Vagina (tissue), 2 donors: Measurements from ENCODE around the gene ADAMTS13. TPM values are rescaled to one million over a fixed set of nuclear protein-coding genes. Genes with fewer than 3 reads are reported as not detected.
"Not testable (repeated sequence)": the region's sequence is repeated elsewhere in the genome, so short reads cannot be mapped to it uniquely, and the experiment has no call there.

Experiments used
- DNase-seq, 2 donors: peaks; one replicate each; pipeline ENCODE4 v3.0.0-alpha.2; 2017; ENCODE audit errors: extremely low spot score in 2 of 2
- H3K27ac ChIP-seq: fragments of 200-600 bp; sonication (generic); one replicate; pipeline ENCODE4 v1.5.1; 2019
- H3K27me3 ChIP-seq: fragments of 200-600 bp; sonication (generic); one replicate; pipeline ENCODE4 v1.5.1; 2019
- H3K36me3 ChIP-seq, 2 donors: fragments of 200-600 bp; sonication (generic); one replicate each; pipeline ENCODE4 v1.5.1; 2017 to 2019
- H3K4me1 ChIP-seq: fragments of 200-600 bp; sonication (generic); one replicate; pipeline ENCODE4 v1.5.1; 2019
- H3K4me3 ChIP-seq, 2 donors: fragments of 200-600 bp; sonication (generic); 1 replicate in 1 of 2; 2 replicates in 1 of 2; pipeline ENCODE4 v1.5.1; 2016 to 2019
- H3K9me3 ChIP-seq: fragments of 200-600 bp; sonication (generic); one replicate; pipeline ENCODE4 v1.5.1; 2019
- CTCF ChIP-seq, 3 experiments: fragments of 450-650 bp in 2 of 3; fragments of 200-600 bp in 1 of 3; sonication (generic) in 1 of 3; IDR thresholded peaks; one replicate each; pipeline ENCODE4 v1.5.1; 2017 to 2019; ENCODE audit warnings: antibody characterized with exemption in 3 of 3, mild to moderate bottlenecking in 2 of 3, moderate library complexity in 2 of 3
- POLR2A ChIP-seq, 2 donors: fragments of 450-650 bp; IDR thresholded peaks; one replicate each; pipeline ENCODE4 v1.6.1; 2017; ENCODE audit warnings: antibody characterized with exemption in 2 of 2, mild to moderate bottlenecking in 2 of 2, moderate library complexity in 2 of 2
- POLR2AphosphoS5 ChIP-seq, 2 donors: sonication (generic); formaldehyde crosslinking; IDR thresholded peaks; one replicate each; pipeline ENCODE4 v1.9.0; 2017; ENCODE audit warnings: antibody characterized with exemption in 2 of 2, mild to moderate bottlenecking in 2 of 2, low read depth in 1 of 2; ENCODE audit not compliant: insufficient read depth in 1 of 2
- intact Hi-C: fragments of 100-400 bp; cut with DNase I; formaldehyde crosslinking; loops from one replicate; pipeline ENCODE4 v1.15.1; 2023
- total RNA-seq: library from RNA; depleted of rRNA; stranded (reverse); fragments of >200 nt; gene quantifications from one replicate; pipeline ENCODE4 v1.2.3, GENCODE V29; 2016

ADAMTS13 gene
- total RNA-seq, 1 donor from 2014 or later = 2.0 TPM

DNA sequence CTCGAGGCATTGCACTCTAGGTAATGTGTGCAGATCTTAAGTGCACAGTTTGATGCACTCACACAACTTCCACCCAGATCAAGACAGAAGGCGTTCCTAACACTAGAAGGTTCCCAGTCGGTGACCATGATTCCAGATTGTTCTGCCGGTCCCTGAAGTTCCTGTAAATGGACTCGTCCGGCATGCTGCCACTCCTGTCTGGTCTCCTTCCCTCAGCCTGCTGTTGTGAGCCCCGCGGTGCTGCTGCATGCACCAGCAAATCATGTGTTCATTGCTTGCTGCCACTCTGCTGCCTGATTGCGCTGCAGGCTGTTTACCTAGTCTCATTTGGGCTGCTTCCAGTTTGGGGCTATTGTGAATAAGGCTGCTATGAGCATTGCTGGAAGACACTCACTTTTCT lies 34.5 kb upstream of the ADAMTS13 start:
- Histone ChIP-seq H3K4me1 (no peaks in the 10 kb centered on the region), H3K27me3 (no peaks in the 10 kb centered on the region), H3K9me3 (no peaks in the 10 kb centered on the region), H3K4me3 (no peak overlapping the region), H3K27ac (no peak overlapping the region), H3K36me3 (no peaks in the 10 kb centered on the region)
- DNase-seq = no peak
- no peak for TF ChIP-seq CTCF (IDR thresholded peaks at IDR 0.05)
- TF ChIP-seq POLR2A (IDR thresholded peaks at IDR 0.05) = no peak
- no peak for TF ChIP-seq POLR2AphosphoS5 (IDR thresholded peaks at IDR 0.05; ENCODE audit: insufficient read depth in 1 of 2, low read depth in 1 of 2)
- intact Hi-C loops = no loop called here

GRCh38 chr9:133389025-133389557 lies 33.1 kb upstream of the ADAMTS13 start:
- H3K27ac ChIP-seq = no peak overlapping the region
- TF ChIP-seq CTCF (IDR thresholded peaks at IDR 0.05) (no peak), POLR2AphosphoS5 (IDR thresholded peaks at IDR 0.05; ENCODE audit: insufficient read depth in 1 of 2, low read depth in 1 of 2) (no peak), POLR2A (IDR thresholded peaks at IDR 0.05) (no peak)
- H3K27me3 ChIP-seq = no peaks in the 10 kb centered on the region
- no peak for DNase-seq
- intact Hi-C loops = no loop called here
- H3K9me3 ChIP-seq = no peaks in the 10 kb centered on the region
- no peaks in the 10 kb centered on the region for H3K4me1 ChIP-seq
- no peak overlapping the region for H3K4me3 ChIP-seq
- no peaks in the 10 kb centered on the region for H3K36me3 ChIP-seq

DNA sequence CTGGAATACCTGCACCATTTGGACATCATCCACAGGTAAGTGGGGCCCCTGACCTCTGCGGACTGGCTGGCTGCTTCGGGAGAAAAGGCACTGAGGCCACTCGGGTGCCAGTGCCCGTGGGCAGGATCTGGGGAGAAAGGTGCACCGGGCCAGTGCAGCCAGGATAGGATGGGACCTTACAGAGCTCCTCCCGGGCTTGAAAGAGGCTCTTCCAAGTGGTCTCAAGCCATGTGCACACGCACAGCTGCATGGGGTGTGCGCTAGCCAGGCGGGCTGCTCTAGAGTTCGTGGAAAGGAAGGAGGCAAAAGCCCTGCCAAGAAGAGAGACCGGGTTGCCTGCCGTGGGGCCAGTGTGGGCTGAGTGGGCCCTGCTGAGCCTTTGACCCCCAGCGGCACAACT lies 32.6 kb upstream of the ADAMTS13 start:
- no peaks in the 10 kb centered on the region for H3K4me1 ChIP-seq
- no peaks in the 10 kb centered on the region for H3K27me3 ChIP-seq
- H3K36me3 ChIP-seq = no peaks in the 10 kb centered on the region
- intact Hi-C loops = no loop called here
- H3K9me3 ChIP-seq = no peaks in the 10 kb centered on the region
- TF ChIP-seq CTCF (IDR thresholded peaks at IDR 0.05) (no peak), POLR2A (IDR thresholded peaks at IDR 0.05) (no peak), POLR2AphosphoS5 (IDR thresholded peaks at IDR 0.05; ENCODE audit: insufficient read depth in 1 of 2, low read depth in 1 of 2) (no peak)
- no peak overlapping the region for H3K27ac ChIP-seq
- no peak for DNase-seq
- H3K4me3 ChIP-seq = no peak overlapping the region

DNA sequence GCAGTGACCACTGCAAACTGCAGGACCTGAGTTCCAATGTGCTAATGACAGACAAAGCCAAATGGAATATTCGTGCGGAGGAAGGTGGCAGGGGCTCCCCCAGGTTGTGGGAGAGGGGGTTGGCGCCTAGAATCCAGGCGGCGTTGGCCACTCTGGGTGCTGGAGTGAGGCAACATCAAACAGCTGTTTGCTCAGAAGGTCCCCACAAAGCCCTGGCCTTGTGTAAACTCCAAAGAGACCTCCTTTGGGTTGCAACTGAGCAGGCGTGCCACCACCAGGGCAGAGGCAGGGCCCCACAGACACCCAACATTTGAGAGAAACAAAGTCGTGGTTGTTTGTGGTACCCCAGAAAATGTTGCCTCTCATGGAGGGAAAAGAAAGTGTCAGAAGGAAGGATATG lies 31.5 kb upstream of the ADAMTS13 start:
- H3K9me3 ChIP-seq = no peaks in the 10 kb centered on the region
- intact Hi-C loops = no loop called here
- TF ChIP-seq POLR2AphosphoS5 (IDR thresholded peaks at IDR 0.05; ENCODE audit: insufficient read depth in 1 of 2, low read depth in 1 of 2) (no peak), POLR2A (IDR thresholded peaks at IDR 0.05) (no peak), CTCF (IDR thresholded peaks at IDR 0.05) (no peak)
- H3K27me3 ChIP-seq = no peaks in the 10 kb centered on the region
- no peaks in the 10 kb centered on the region for H3K4me1 ChIP-seq
- no peaks in the 10 kb centered on the region for H3K36me3 ChIP-seq
- no peak overlapping the region for H3K27ac ChIP-seq
- no peak overlapping the region for H3K4me3 ChIP-seq
- DNase-seq = no peak

DNA sequence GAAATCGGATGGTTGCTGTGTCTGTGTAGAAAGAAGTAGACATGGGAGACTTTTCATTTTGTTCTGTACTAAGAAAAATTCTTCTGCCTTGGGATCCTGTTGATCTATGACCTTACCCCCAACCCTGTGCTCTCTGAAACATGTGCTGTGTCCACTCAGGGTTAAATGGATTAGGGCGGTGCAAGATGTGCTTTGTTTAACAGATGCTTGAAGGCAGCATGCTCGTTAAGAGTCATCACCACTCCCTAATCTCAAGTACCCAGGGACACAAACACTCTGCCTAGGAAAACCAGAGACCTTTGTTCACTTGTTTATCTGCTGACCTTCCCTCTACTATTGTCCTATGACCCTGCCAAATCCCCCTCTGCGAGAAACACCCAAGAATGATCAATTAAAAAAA lies 30.7 kb upstream of the ADAMTS13 start:
- H3K36me3 ChIP-seq, H3K4me1 ChIP-seq, H3K27me3 ChIP-seq, H3K27ac ChIP-seq, DNase-seq, intact Hi-C loops, H3K4me3 ChIP-seq, H3K9me3 ChIP-seq: not testable (repeated sequence)

DNA sequence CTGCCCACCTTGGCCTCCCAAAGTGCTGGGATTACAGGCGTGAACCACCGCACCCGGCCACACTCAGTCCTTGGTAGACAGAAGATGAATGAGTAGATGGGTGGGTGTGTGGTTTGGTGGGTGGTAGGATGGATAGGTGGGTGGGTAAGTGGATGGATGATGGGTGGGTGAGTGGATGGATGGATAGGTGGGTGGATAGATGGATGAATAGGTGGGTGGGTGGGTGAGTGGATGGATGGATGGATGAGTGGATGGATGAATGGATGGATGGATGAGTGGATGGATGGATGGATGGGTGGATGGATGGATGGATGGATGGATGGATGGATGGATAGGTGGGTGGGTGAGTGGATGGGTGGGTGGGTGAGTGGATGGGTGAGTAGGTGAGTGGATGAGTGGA lies 29.9 kb upstream of the ADAMTS13 start:
- H3K36me3 ChIP-seq, H3K27me3 ChIP-seq, DNase-seq, H3K4me1 ChIP-seq, H3K9me3 ChIP-seq, H3K4me3 ChIP-seq, intact Hi-C loops, H3K27ac ChIP-seq: not testable (repeated sequence)
